Left forelimb (tissue), 1 donor: ENCODE results near the gene DCAF11.

Experiments
- DNase-seq: peaks from one replicate; pipeline ENCODE4 v3.0.0-alpha.2; 2018; ENCODE audit warnings: low spot score

The DCAF11 gene

GRCh38 chr14:24079491-24080141, 35.0 kb upstream of the DCAF11 start:
- DNase-seq, result no peak

- no peak for DNase-seq
Observed at GRCh38 chr14:24080142-24080530, 34.4 kb upstream of the DCAF11 start.

- DNase-seq, result no peak
Observed at GRCh38 chr14:24080888-24081738, 33.5 kb upstream of the DCAF11 start.

DNA sequence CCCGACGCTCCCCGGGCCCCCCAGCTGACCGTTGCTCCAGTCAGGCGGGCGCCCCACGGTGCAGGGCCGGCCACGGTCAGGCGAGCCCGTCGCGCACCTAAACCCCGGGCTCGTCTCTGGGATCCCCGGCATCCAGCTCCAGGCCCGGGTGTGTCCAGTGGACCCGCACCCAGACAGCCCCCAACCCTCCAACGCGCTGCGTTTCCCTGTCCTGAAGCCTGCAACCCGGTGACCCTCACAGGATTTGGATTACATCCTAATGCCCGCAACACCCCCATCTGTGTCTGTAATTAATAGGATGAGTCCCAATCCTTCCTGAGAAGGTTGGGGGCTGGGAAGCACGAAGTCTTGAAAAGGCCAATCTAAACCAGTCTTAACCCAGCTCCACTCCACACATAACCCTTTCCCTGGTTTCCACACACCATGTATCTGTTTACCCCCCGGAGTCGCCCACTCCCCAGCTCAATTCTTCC, 32.8 kb upstream of the DCAF11 start:
- DNase-seq, result no peak

GRCh38 chr14:24082411-24083080, 32.0 kb upstream of the DCAF11 start:
- no peak for DNase-seq

- DNase-seq, result no peak
Observed at GRCh38 chr14:24083462-24083861, 31.1 kb upstream of the DCAF11 start.

DNA sequence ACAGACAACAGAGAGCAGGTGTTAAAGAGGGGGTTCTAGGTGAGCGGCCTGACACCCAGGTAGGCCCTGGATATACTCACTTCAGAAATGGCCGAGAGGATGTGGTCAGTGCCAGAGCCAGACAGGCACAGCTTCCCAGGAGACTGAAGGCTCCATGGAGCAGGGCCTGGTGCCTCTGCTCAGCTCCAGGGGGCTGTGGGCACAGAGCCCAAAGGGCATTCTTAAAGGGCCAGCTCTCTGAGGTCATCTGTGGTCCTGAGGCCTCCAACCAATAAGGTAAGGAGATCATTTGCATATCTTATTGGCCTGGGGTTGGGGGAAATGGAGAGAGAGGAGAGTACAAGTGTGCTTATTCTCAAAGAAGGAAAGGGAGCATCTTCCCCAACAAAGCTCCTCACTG, 30.1 kb upstream of the DCAF11 start:
- DNase-seq, result no peak

DNA sequence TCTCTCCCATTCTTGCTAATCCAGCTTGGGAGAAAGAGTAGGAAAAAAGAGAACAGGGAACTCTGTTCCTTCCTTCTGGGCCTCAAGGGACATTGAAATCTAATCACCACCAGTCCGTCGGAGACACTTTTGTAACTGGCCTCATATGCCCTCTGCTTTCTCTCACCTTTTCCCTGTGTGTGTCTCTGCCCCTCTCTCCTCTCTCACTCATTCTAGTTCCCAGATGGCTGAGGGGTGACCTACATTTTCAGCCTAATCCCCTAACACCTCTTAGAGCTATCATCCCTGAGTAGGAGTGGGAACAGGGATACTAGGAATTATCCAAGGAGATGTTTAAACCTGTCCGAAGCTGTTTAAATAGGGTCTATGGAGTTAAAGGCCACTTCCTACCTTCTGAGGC, 29.4 kb upstream of the DCAF11 start:
- no peak for DNase-seq

GRCh38 chr14:24086193-24086955, 28.2 kb upstream of the DCAF11 start:
- no peak for DNase-seq

GRCh38 chr14:24087004-24087403, 27.6 kb upstream of the DCAF11 start:
- DNase-seq, result no peak

GRCh38 chr14:24088095-24088494, 26.5 kb upstream of the DCAF11 start:
- no peak for DNase-seq

DNA sequence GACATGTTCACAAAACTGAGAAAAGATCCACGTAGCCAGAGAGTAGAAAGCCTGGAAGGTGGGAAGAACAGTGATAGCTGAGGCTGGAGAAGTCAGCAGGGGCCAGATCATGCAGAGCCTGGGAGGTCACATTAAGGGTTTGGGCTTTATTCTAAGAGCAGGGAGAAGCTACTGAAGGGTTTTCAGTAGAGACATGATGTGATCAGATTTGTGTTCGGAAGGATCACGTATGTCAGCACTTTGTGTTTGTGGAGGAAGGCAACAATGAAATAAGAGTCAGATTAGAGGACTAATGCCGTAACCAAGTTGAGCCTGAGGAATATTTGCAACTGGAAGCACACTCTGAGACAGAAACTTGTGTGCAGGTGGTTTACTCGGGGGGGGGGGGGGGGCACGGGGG, 24.7 kb upstream of the DCAF11 start:
- no peak for DNase-seq

- DNase-seq, result no peak
Observed at GRCh38 chr14:24092110-24092504, 22.5 kb upstream of the DCAF11 start.

- DNase-seq, result no peak
Observed at GRCh38 chr14:24092505-24093206, 21.9 kb upstream of the DCAF11 start.

DNA sequence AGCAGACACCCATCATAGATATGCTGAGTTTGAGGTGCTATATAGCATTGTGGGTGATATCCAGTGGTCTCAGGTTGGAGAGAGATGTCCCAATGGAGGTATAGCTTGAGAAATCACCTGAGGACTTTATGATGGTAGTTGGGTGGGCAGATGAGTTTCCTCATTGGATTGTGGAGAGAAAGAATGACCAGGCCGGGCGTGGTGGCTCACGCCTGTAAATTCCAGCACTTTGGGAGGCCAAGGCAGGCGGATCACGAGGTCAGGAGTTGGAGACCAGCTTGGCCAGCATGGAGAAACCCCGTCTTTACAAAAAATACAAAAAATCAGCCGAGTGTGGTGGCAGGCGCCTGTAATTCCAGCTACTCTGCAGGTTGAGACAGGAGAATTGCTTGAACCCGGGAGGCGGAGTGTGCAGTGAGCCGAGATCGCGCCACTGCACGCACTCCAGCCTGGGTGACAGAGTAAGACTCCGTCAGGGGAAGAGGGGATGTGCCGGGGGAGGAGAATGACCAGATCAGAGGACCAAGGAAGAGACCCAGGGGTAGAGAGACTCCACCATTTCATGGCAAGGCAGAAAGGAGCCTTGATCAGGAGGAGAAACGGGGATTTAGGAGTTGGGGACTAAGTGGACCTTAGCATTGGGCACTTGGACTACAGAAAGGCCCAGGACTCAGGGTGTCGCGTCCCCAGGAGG, 21.2 kb upstream of the DCAF11 start:
- DNase-seq, result no peak

DNA sequence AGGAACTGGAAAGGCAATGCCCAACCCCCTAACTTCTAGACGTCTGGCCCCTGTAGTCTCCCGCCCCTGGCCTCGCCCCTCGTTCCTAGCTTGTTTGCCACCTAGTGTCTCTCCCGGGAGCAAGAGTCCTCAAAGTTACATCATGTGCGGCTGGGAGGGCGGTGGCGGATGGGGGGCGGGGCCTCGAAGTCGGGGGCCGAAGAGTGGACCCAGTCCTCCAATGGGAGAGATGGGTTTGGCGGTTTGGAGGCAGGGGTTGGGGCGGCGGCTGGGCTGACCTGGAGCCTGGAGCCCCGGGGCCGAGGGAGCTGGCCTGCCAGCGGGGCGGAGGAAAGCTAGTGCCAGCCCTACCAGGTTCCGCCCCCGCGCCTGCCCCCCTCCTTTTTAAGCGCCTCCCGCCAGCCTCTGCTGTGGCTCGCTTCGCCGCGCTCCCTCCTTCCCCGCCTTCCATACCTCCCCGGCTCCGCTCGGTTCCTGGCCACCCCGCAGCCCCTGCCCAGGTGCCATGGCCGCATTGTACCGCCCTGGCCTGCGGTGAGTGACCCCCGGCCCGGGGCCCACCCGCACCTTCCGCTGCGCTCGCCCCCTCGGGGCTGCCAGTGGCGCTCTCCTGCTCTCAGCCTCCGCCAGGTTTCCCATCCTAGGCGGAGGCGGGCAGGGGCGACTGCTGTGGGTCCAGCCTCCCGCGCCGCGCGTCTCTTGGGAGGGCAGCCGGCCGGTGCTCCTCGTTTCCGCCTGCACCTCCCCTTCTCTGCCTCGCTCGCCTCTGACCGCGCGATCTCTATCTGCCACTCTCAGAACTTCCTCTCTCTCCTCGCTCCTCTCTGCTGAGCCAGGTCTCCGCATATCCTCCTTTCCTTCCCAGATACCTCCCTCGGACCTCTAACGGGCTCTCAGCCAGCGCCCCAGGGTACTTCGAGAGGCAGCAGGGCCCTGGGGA, 20.4 kb upstream of the DCAF11 start, which contains the start of gene PCK2:
PCK2 (plus strand) TSS at position 411 of the 940 bp plus-strand sequence; CDS start at position 506, 95 bp downstream.
- DNase-seq, result peak; percentile 85

GRCh38 chr14:24094841-24095270, 19.7 kb upstream of the DCAF11 start:
- DNase-seq, result no peak

- DNase-seq, result no peak
Observed at GRCh38 chr14:24095271-24096068, 19.1 kb upstream of the DCAF11 start.
